Superior temporal gyrus (tissue), 1 donor: ENCODE data around the gene PIK3AP1.
"Not testable (repeated sequence)": the region's sequence is repeated elsewhere in the genome, so short reads cannot be mapped to it uniquely, and the experiment has no call there.

Source experiments
- DNase-seq: peaks from one replicate; pipeline ENCODE4 v3.0.0-alpha.2; 2016; ENCODE audit errors: extremely low spot score

PIK3AP1 gene

DNA sequence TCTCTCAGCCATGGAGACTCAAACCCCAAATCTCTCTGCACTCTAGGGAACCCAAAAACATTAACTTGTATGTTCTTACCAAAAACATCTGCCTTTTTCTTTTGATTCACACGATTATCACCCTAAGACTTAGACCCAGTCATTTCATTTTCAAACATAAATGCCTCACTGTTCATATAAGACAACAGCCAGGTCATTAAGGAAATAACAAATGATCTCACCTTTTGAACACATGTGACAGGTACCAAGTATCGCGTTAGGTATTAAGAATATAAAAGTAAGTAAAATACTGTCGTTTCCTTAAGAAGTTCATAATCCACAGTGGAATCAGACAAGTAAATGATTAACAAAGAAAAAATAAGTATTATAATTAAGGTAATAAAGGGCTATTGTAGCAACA is 142.3 kb downstream of the PIK3AP1 start:
- DNase-seq: no peak

DNA sequence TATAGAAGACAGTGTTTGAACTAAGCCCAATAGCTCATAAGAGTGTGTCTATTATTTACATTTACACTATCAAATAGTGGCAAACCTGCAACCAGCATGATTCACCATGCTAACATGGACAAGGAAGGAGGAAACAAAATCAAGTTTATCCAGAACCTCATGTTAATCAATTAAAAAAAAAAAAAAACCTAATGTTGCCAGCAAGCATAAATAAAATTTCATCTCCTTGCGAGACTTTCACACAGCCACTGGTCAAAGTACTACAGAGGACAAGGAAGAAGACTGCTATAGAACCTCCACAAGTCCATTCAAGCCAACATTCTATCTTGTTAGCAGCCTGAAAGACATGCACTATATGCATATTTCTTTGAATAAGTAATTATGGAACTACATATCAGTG is 143.2 kb downstream of the PIK3AP1 start:
- DNase-seq: no peak

GRCh38 chr10:96576277-96576980 is 143.9 kb downstream of the PIK3AP1 start:
- no peak for DNase-seq

GRCh38 chr10:96574564-96574963 is 145.8 kb downstream of the PIK3AP1 start:
- DNase-seq: not testable (repeated sequence)

DNA sequence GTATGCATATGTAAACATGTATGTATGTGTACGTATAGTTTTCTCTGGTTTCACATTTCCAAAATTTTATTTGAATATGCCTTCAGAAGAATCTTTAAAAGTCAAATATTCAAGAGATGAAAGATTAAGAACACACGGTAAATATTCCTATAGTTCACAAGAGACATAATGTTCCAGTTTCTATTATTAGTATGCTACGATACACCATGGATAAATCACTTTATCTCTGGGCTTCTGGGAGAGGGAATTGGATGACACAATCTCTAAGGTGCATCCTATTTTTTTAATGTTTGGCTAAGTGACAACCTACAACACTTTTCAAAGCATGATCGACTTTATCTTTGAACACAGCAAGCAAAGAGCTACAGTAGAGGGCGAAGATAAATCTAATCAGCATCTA is 147.3 kb downstream of the PIK3AP1 start:
- DNase-seq: no peak

DNA sequence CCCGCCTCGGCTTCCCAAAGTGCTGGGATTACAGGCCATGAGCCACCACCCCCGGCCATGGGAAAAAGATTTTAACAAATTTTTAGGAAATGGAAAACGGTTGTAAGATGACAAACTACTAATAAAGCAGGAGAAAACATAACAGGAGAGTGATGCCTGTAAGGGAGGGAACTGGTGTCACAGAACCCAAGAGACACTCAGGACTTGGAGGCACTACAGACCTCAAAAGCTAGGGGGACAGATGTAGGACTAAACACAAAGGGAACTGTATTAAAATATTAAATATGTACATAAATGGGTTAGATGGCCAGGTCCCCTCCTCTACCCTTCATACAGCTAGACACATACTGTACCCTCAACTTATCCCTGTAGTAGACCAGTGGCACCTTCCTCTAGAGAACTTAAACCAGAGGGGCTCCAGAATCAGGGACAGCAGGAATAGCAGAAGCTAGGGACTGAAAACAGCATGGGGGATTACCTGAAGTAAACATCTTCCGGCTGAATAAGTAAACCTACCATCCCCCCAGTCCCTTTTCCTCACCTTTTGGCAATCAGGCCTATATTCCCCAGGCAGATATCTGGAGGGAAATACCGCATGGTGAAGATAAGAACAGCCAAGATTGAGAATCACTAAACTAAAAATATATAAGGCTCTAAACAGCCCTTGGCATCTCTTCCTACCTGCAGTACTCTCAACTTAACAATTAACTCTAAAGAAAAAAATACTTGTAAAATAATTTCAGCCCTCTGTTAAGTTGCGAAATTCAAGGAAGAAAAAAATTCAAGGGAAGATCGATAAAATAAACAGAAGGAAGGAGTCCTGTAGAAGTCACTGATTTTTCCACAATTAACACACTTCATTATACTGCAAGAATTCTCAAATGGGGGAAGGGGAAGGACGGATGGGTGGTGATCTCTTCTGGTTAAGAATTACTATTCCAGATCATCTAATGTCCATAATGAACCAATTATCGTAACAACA is 149.0 kb downstream of the PIK3AP1 start:
- no peak for DNase-seq

- DNase-seq: no peak
Observed at GRCh38 chr10:96570511-96570910, 149.8 kb downstream of the PIK3AP1 start.

- no peak for DNase-seq
Observed at GRCh38 chr10:96568402-96568801, 151.9 kb downstream of the PIK3AP1 start.

DNA sequence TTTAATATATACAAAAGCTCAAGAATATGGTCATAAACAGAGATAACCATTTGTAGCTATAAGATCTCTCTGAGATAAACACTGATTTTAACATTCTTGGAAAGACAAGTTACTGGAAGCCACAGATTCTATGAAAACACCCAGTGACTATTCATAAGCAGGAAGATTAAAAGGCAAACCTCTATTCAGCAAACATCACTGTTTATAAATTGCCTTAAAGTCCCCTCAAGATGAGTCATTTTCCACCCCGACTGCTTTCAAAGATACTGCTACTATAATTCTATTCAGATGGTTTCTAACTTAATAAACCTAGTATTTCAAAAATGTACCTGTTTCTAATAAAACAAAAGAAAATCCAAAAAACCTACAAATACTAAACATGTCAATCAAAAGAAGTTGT is 154.5 kb downstream of the PIK3AP1 start:
- no peak for DNase-seq

- no peak for DNase-seq
Observed at GRCh38 chr10:96560966-96561887, 159.1 kb downstream of the PIK3AP1 start.

DNA sequence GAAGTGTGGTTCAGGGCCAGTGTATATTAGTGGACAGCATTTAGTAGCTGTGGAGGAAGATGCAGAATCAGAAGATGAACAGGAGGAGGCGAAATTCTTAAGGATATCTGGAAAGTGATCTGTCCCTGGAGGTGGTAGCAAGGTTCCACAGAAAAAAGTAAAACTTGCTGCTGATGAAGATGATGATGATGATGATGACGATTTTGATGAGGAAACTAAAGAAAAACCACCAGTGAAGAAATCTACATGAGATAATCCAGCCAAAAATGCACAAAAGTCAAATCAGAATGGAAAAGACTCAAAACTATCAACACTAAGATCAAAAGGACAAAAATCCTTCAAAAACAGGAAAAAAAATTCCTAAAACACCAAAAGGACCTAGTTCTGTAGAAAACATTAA is 159.8 kb downstream of the PIK3AP1 start:
- no peak for DNase-seq

DNA sequence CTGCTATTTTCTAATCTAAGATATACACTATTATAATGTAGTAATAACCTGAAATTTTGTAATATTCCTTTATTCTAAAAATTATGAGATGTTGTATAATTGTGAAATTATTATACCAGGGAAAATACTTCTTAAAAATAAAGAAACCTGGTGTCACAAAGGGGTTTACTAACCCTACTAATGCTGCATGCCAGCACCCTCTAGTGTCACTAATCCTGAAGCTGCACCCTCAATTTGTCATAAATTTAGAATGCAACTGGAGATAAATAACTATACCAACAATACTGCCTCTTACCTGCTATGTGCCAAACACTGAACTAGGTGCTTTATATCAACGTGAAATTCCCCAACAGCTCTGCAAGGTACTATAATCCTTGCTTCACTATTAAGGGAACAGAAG is 164.3 kb downstream of the PIK3AP1 start:
- peak; percentile 59 for DNase-seq

DNA sequence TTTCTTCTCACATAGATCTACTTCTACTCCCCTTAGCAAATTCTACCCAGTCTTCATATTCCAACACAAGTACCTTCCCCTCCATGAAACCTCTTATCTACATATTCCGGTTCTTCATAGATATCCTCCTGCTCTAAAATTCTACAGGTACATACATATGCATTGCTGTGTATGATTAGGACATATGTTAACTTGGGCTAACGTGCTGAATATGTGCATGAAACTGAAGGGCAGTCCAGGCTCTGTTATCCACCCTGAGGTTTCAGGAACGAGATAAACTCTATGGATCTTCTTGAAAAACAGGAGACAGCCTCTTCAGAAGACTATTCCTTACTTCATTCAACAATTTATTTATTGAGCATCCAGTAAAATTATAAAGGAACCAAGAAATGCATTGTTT is 165.0 kb downstream of the PIK3AP1 start:
- no peak for DNase-seq

DNA sequence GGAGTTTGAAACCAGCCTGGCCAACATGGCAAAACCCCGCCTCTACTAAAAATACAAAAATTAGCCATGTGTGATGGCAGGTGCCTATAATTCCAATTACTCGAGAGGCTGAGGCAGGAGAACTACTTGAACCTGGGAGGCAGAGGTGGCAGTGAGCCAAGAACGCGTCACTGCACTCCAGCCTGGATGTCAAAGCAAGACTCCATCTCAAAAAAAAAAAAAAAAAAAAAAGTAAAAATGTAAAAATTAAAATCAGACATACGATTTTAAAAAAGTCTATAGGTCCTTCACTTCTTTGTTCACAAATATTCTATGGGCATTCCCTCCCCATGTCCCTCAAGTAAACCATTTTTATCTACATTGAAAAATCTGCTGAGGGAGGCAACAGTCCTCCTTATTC is 171.7 kb downstream of the PIK3AP1 start:
- no peak for DNase-seq

DNA sequence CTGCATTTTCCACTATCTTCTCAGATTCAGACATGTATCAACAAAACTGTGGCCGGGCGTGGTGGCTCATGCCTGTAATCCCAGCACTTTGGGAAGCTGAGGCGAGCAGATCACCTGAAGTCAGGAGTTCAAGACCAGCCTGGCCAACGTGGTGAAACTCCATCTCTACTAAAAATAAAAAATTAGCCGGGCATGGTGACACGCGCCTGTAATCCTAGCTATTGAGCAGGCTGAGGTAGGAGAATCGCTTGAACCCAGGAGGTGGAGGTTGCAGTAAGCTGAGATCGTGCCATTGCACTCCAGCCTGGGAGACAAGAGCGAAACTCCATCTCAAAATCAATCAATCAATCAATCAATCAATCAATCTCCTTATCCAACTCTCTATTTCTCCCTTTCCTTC is 174.8 kb downstream of the PIK3AP1 start:
- DNase-seq: not testable (repeated sequence)
